ENCODE results near the gene SYNGR4.
"Not testable (repeated sequence)": the region's sequence is repeated elsewhere in the genome, so short reads cannot be mapped to it uniquely, and the experiment has no call there.

Gene SYNGR4

GRCh38 chr19:48364598-48365348 lies 606 bp downstream of the SYNGR4 start:
- no peak for TF ChIP-seq CTCF (IDR thresholded peaks at IDR 0.05; ENCODE audit: borderline replicate concordance, insufficient read depth, low read depth, low read length)
- H3K4me3 ChIP-seq (ENCODE audit: low read depth, low read length): peak overlapping the region; percentile 42

DNA sequence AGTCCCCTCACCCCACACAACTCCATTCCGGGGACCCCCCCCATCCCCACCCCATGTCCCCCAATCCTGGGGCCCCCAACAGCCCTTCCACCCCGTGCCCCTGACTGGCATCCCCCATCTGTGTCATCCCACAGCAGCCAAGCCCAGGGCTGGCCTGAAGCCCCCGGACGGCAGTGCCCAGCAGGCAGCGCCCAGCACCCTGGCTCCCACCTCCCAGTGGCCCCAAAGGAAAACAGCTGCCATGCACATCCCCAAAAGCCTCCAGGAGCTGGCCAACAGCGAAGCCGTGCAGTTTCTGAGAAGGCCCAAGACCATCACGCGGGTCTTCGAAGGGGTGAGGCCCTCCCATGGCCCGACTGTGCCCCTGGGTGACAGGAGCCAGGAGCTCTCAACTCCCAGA lies 1.4 kb downstream of the SYNGR4 start:
- no peak overlapping the region for H3K4me3 ChIP-seq (ENCODE audit: low read depth, low read length)
- no peak for TF ChIP-seq CTCF (IDR thresholded peaks at IDR 0.05; ENCODE audit: borderline replicate concordance, insufficient read depth, low read depth, low read length)

GRCh38 chr19:48367855-48368254 lies 3.7 kb downstream of the SYNGR4 start:
- TF ChIP-seq CTCF (IDR thresholded peaks at IDR 0.05; ENCODE audit: borderline replicate concordance, insufficient read depth, low read depth, low read length): no peak
- no peak overlapping the region for H3K4me3 ChIP-seq (ENCODE audit: low read depth, low read length)

GRCh38 chr19:48368936-48369335 lies 4.8 kb downstream of the SYNGR4 start:
- H3K4me3 ChIP-seq (ENCODE audit: low read depth, low read length): no peak overlapping the region
- TF ChIP-seq CTCF (IDR thresholded peaks at IDR 0.05; ENCODE audit: borderline replicate concordance, insufficient read depth, low read depth, low read length): no peak

GRCh38 chr19:48370955-48371354 lies 6.8 kb downstream of the SYNGR4 start:
- no peak overlapping the region for H3K4me3 ChIP-seq (ENCODE audit: low read depth, low read length)
- TF ChIP-seq CTCF (IDR thresholded peaks at IDR 0.05; ENCODE audit: borderline replicate concordance, insufficient read depth, low read depth, low read length): no peak

DNA sequence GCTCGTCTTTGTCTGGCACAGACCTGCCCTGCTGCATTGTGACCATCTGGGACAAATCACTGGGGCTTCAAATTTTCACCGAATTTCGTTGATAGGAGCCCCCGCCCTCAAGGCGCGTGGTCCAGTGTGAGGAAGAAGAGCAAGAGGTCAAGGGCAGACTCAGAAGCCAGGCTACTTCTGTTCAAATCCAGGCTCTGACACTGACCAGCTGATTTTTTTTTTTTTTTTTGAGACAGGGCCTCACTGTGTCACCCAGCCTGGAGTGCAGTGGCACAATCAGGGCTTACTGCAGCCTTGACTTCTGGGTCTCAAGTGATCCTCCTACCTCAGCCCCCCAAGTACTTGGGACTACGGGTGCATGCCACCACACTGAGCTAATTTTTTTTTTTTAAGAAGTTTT lies 7.2 kb downstream of the SYNGR4 start:
- H3K4me3 ChIP-seq (ENCODE audit: low read depth, low read length): no peak overlapping the region
- no peak for TF ChIP-seq CTCF (IDR thresholded peaks at IDR 0.05; ENCODE audit: borderline replicate concordance, insufficient read depth, low read depth, low read length)

- H3K4me3 ChIP-seq (ENCODE audit: low read depth, low read length): not testable (repeated sequence)
Measured at GRCh38 chr19:48371771-48372170, 7.6 kb downstream of the SYNGR4 start.

Measured in GM12875 (cell line).